Activated naive CD4-positive, alpha-beta T cell treated with anti-CD3 and anti-CD28 coated beads, Interleukin-2, amount 50 U/mL, for 72 hours (primary cell): Measurements from ENCODE around the gene SH3BP2. TPM values are rescaled to one million over a fixed set of nuclear protein-coding genes. Genes with fewer than 3 reads are reported as not detected.

Source experiments
- ATAC-seq, 2 donors: fragments of 150-1000 bp; cut with Tn5 transposase; 2 replicates each; pipeline ENCODE4 v1.10.0; 2021; ENCODE audit warnings: mild to moderate bottlenecking in 2 of 2, moderate library complexity in 2 of 2
- DNase-seq, 2 donors: peaks; one replicate each; pipeline ENCODE4 v3.0.0; 2021 to 2022; ENCODE audit warnings: low spot score in 2 of 2
- H3K27ac Mint-ChIP-seq, 2 donors: one replicate each; pipeline ENCODE4 v1.8.0; 2022; ENCODE audit warnings: mild to moderate bottlenecking in 2 of 2, mixed read lengths in 2 of 2
- H3K36me3 Mint-ChIP-seq, 2 donors: one replicate each; pipeline ENCODE4 v1.8.0; 2022; ENCODE audit warnings: mixed read lengths in 2 of 2
- H3K9me3 Mint-ChIP-seq, 2 donors: one replicate each; pipeline ENCODE4 v1.8.0; 2022; ENCODE audit warnings: mixed read lengths in 2 of 2
- total RNA-seq, 2 donors: library from RNA; stranded (reverse); gene quantifications; one replicate each; pipeline ENCODE4 v1.2.3, GENCODE V29; 2022

The SH3BP2 gene
- total RNA-seq, result 10 to 100 TPM; 56.6 to 77.6 TPM

GRCh38 chr4:2792711-2793585 is at the start of gene SH3BP2:
TSS of gene SH3BP2 (plus strand) at chr4:2793085. CDS start at chr4:2820618, 27,533 bp downstream.
- ATAC-seq (peak; percentile 24 to 79), DNase-seq (peak; percentile 56 to 64)
- Mint-ChIP-seq H3K9me3 (no peaks in the 10 kb centered on the region), H3K27ac (peak within 1 kb of the TSS; percentile 22 to 85), H3K36me3 (no peaks in the 10 kb centered on the region)

- H3K27ac Mint-ChIP-seq, result peak overlapping the region in 1 of 2 donors; percentile 90
- no peaks in the 10 kb centered on the region for H3K9me3 Mint-ChIP-seq
- ATAC-seq (no peak), DNase-seq (peak in 1 of 2 donors; percentile 34)
- peaks cover 43 to 52% of the 10 kb centered on the region in 2 donors for H3K36me3 Mint-ChIP-seq
Measured at GRCh38 chr4:2743518-2744445, 49.1 kb upstream of the SH3BP2 start.

GRCh38 chr4:2744576-2745270 is 48.2 kb upstream of the SH3BP2 start:
- DNase-seq (no peak), ATAC-seq (no peak)
- Mint-ChIP-seq H3K27ac (peak overlapping the region; percentile 90 to 91), H3K36me3 (peaks cover 43 to 49% of the 10 kb centered on the region in 2 donors), H3K9me3 (no peaks in the 10 kb centered on the region)

- ATAC-seq (no peak), DNase-seq (no peak)
- Mint-ChIP-seq H3K9me3 (no peaks in the 10 kb centered on the region), H3K36me3 (peaks cover 43% of the 10 kb centered on the region in 2 donors), H3K27ac (peak overlapping the region; percentile 76 to 91)
Measured at GRCh38 chr4:2745516-2745915, 47.4 kb upstream of the SH3BP2 start.

- peak; percentile 91 to 97 for DNase-seq
- ATAC-seq, result peak; percentile 98
- Mint-ChIP-seq H3K9me3 (no peaks in the 10 kb centered on the region), H3K36me3 (peaks cover 43 to 44% of the 10 kb centered on the region in 2 donors), H3K27ac (peak overlapping the region; percentile 76 to 91)
Measured at GRCh38 chr4:2745981-2746806, 46.7 kb upstream of the SH3BP2 start.

- peak overlapping the region; percentile 76 to 91 for H3K27ac Mint-ChIP-seq
- DNase-seq, result no peak
- no peak for ATAC-seq
- peaks cover 43 to 44% of the 10 kb centered on the region in 2 donors for H3K36me3 Mint-ChIP-seq
- no peaks in the 10 kb centered on the region for H3K9me3 Mint-ChIP-seq
Measured at GRCh38 chr4:2746891-2747695, 45.8 kb upstream of the SH3BP2 start.

GRCh38 chr4:2750719-2751605 is 41.9 kb upstream of the SH3BP2 start:
- Mint-ChIP-seq H3K27ac (peak overlapping the region in 1 of 2 donors; percentile 29), H3K9me3 (no peaks in the 10 kb centered on the region), H3K36me3 (peaks cover 22 to 29% of the 10 kb centered on the region in 2 donors)
- no peak for ATAC-seq
- DNase-seq, result no peak

GRCh38 chr4:2753436-2753835 is 39.4 kb upstream of the SH3BP2 start:
- no peak overlapping the region for H3K27ac Mint-ChIP-seq
- DNase-seq (no peak), ATAC-seq (no peak)
- H3K9me3 Mint-ChIP-seq, result no peaks in the 10 kb centered on the region
- peaks cover 6 to 11% of the 10 kb centered on the region in 2 donors for H3K36me3 Mint-ChIP-seq

GRCh38 chr4:2754848-2755819 is 37.8 kb upstream of the SH3BP2 start:
- no peak for DNase-seq
- Mint-ChIP-seq H3K36me3 (peaks cover 6 to 11% of the 10 kb centered on the region in 2 donors), H3K9me3 (no peaks in the 10 kb centered on the region), H3K27ac (peak overlapping the region; percentile 80 to 92)
- ATAC-seq, result no peak

- no peaks in the 10 kb centered on the region for H3K9me3 Mint-ChIP-seq
- H3K36me3 Mint-ChIP-seq, result peaks cover 6 to 7% of the 10 kb centered on the region in 2 donors
- peak within 1 kb of the TSS; percentile 80 to 92 for H3K27ac Mint-ChIP-seq
- DNase-seq, result peak; percentile 76 to 85
- peak; percentile 84 to 85 for ATAC-seq
Measured at GRCh38 chr4:2755821-2756690, 36.8 kb upstream of the SH3BP2 start, which contains the start of gene TNIP2. TSS of gene TNIP2 (minus strand) at chr4:2756336. CDS start at chr4:2756289, 47 bp downstream.

GRCh38 chr4:2756691-2757350 is 36.1 kb upstream of the SH3BP2 start:
- peak overlapping the region in 1 of 2 donors; percentile 89 for H3K27ac Mint-ChIP-seq
- no peaks in the 10 kb centered on the region for H3K9me3 Mint-ChIP-seq
- DNase-seq (no peak), ATAC-seq (no peak)
- H3K36me3 Mint-ChIP-seq, result peaks cover 6 to 7% of the 10 kb centered on the region in 2 donors

GRCh38 chr4:2757426-2757825 is 35.5 kb upstream of the SH3BP2 start:
- peak overlapping the region in 1 of 2 donors; percentile 89 for H3K27ac Mint-ChIP-seq
- DNase-seq (no peak), ATAC-seq (no peak)
- H3K9me3 Mint-ChIP-seq, result no peaks in the 10 kb centered on the region
- H3K36me3 Mint-ChIP-seq, result peaks cover 6 to 7% of the 10 kb centered on the region in 2 donors
